Amniotic stem cell (primary cell): ENCODE results near the gene RPL32.
"Not testable (repeated sequence)": the region's sequence is repeated elsewhere in the genome, so short reads cannot be mapped to it uniquely, and the experiment has no call there.

ENCODE experiments used
- DNase-seq: peaks from one replicate; lab custom pipeline; 2025; lab: John Stamatoyannopoulos, UW

Gene RPL32

GRCh38 chr3:12868039-12869034, 27.0 kb upstream of the RPL32 start:
- DNase-seq: peak; percentile 65

DNA sequence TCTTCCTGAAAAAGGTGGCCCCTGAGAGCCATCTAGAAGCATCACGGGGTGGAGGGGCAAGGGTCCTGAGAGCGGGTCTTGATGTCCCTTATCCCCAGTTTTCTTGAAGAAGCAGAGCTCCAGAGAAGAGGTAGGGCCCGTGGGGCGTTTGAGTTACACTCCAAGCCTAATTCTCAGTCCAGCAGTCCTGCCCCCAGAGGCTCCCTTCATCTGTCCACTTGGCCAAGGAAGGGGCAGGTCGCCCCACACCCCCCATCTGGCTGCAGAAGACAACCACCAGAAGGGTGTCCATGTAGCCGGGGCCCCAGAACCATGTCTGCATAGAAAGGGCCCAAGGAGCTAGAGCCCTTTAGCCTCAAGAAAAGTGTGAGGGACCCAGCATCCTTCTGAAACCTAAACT, 25.5 kb upstream of the RPL32 start:
- no peak for DNase-seq

- no peak for DNase-seq
These were observed 23.9 kb upstream of the RPL32 start for GRCh38 chr3:12865271-12865670.

- DNase-seq: no peak
These were observed 21.0 kb upstream of the RPL32 start for GRCh38 chr3:12862387-12862786.

DNA sequence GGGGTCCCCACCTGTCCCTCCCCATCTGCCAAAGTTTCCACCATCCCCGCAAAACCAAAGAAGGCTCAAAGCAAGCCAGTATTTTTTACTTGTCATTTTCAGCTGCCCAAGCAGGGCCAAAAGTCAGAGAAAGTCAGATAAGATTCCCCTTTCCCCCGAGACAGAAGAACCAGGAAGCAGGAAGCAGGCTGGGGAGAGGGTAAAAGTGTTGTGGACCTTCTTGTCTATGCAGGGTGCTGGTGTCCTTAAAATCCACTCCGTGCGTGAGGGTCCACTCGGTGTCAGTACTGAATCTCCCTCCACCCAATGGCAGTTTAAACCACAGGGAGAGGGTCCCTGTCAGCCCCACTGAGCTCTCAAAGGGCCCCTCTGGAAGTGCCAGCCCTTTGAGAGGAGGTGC, 20.2 kb upstream of the RPL32 start:
- DNase-seq: no peak

DNA sequence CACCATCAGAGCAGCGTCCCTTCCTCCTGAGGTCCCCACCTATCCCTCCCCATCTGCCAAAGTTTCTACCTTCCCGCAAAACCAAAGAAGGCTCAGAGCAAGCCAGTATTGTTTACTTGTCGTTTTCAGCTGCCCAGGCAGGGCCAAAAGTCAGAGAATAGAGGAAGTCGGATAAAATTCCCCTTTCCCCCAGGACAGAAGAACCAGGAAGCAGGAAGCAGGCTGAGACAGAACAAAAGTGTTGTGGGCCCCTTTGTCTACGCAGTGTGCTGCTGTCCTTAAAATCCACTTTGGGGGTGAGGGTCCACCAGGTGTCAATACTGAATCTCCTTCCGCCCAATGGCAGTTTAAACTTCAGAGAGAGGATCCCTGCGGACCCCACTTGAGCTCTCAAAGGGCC, 18.5 kb upstream of the RPL32 start:
- no peak for DNase-seq

DNA sequence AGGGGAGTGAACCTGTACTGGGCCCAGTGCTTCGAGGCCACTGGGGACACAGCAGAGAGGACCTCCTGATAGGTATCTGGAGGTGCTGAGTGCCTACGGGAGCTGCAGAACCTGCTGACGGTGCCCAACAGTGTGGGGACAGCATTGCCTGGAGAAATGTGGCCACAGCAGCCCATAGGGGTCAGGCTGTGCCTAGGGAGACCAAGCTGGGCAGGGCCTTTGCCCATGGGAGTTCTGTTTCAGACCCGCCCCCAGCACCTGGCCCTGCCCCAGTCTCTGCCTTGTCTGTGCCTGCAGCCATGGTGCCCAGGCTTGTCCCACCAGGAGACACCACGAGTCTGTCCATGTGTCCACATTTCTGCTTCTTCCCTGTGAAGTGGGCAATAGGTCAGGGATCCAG, 15.3 kb upstream of the RPL32 start:
- no peak for DNase-seq

DNA sequence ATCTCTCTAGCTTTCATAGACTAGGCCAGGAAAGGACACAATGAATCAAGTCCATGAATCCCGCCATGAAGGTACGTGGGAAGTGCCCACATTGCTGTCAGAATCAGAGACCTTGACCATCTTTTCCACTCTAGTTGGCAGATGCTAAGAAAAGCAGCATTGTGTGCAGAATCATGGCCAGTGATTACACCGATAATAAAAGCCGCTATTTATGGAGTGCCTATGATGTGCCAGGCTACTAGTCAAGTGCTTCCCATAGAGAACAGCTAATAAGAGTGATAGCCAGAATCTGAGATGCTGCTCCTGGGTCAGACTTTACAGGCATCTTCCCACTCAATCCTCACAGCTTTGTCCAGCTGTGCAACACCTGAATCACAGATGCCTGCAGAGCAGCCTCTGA, 13.2 kb upstream of the RPL32 start:
- DNase-seq: no peak

- DNase-seq: not testable (repeated sequence)
These were observed 12.5 kb upstream of the RPL32 start for GRCh38 chr3:12853847-12854246.

DNA sequence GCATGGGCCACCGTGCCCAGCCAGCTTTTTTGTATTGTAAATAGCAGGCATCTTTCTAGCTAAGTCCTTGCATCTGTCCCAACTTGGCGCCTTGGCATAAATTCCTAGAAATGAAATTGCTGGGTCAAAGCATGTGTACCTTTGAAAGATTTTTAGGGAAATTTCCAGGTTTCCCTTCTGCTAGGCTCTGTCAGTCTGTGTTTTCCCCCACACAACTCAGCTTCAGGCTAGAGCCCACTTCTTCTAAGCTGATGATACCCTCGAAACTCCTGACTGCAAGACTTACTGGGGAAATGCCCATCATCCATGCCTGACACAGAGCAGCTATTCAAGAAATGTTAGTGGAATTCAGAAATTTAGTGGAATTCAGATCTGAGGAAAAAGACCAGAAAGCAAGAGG, 10.8 kb upstream of the RPL32 start:
- DNase-seq: no peak

DNA sequence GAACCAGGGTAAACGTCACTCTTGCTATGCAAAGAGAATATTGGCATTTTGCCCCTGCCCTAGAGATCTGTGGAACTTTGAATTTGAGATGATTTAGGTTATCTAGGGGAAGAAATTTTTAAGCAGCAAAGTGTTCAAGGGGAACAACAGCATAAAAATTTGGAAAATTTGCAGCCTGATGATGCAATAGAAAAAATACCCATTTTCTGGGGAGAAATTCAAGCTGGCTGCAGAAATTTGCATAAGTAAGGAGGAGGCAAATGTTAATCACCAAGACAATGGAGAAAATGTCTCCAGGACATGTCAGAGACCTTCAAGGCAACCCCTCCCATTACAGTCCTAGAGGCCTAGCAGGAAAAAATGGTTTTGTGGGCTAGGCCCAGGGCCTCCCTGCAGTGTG, 4.4 kb upstream of the RPL32 start:
- DNase-seq: no peak

DNA sequence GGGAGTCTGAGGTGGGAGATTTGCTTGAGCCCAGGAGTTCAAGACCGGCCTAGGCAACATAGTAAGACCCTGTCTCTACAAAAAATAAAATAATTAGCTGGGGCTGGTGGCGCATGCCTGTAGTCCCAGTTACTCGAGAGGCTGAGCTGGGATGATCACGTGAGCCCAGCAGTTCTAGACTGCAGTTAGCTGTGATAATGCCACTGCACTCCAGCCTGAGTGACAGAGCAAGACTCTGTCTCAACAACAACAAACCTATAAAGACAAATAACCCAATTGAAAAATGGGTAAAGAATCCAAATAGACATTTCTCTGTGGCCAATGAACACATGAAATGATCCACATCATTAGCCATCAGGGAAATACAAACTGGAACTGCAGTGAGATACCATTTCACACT, 1.1 kb upstream of the RPL32 start:
- no peak for DNase-seq

DNA sequence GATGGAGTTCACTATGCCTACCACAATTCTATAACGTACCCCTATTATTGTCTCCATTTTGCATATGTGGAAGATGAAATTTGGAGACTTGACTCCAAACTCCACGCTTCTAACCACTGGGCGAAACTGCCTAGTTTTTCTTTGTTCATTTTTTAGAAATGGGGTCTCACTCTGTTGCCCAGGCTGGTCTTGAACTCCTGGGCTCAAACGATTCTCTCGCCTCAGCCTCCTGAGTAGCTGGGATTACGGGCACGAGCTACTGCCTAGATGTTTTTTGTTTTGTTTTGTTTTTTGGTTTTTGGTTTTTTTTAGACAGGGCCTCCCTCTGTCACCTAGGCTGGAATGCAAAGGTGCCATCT, 584 bp upstream of the RPL32 start:
- DNase-seq: no peak

- no peak for DNase-seq
These were observed 695 bp downstream of the RPL32 start for GRCh38 chr3:12840591-12841148.

DNA sequence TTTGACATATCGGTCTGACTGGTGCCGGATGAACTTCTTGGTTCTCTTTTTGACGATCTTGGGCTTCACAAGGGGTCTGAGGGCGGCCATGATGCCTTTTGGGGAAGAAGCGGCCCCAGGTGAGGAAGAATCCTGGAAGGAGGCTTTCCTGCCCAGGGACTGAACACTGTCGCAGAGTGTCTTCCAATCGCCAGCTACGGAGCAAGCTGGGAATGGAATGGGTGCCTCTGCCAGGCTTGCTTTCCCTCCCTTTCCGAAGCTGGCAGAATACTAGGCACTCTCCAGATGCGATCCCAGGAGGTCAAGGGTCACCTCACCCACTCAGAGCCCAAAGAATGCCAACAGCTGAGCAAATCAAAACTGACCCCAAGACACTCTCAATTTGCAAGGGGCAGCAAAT, 1.2 kb downstream of the RPL32 start:
- not testable (repeated sequence) for DNase-seq

GRCh38 chr3:12839156-12839946, 2.0 kb downstream of the RPL32 start:
- DNase-seq: no peak

DNA sequence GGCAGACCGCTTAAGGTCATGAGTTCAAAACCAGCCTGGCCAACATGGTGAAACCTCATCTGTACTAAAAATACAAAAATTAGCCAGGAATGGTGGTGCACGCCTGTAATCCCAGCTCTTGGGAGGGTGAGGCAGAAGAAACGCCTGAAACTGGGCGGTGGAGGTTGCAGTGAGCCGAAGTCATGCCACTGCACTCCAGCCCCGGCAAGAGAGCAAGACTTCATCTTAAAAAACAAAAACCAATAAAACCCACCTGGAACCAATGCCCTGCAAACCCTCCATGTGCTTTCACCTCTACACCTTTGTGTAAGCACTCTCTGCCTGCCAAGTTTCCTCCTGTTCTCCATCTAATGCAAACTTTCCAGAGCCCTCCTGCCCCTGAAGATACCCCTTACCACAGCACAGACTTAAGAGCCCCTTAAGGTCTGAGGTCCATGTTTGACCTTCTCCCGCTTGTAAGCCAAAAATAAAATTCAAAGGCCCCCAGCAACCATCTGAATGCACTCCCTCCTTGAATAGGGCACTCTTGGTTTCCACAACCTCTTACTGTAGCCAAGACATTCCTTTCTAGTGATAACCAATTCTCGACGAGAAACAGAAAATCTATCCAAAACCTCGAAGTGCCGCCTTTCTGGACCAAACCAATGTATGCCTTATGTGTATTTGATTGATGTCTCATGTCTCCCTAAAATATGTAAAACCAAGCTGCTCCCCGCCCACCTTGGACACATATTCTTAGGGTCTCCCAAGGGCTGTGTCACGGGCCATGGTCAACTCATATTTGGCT, 3.0 kb downstream of the RPL32 start:
- DNase-seq: no peak

- DNase-seq: no peak
These were observed 3.9 kb downstream of the RPL32 start for GRCh38 chr3:12837295-12837986.

- DNase-seq: no peak
These were observed 6.2 kb downstream of the RPL32 start for GRCh38 chr3:12835052-12835665.

- no peak for DNase-seq
These were observed 7.9 kb downstream of the RPL32 start for GRCh38 chr3:12833222-12834161.
